Left ventricle myocardium inferior (tissue), 1 donor: ENCODE measurements around the gene PELI2. TPM values are rescaled to one million over a fixed set of nuclear protein-coding genes. Genes with fewer than 3 reads are reported as not detected.

Experiments
- DNase-seq: peaks from one replicate; pipeline ENCODE4 v3.0.0-alpha.2; 2020
- H3K27ac ChIP-seq: fragments of 200-600 bp; replicated peaks from 2 replicates; pipeline ENCODE4 v1.8.0; 2021
- H3K27me3 ChIP-seq: fragments of 200-600 bp; 2 replicates; pipeline ENCODE4 v1.8.0; 2021; ENCODE audit warnings: low read depth
- H3K36me3 ChIP-seq: fragments of 200-600 bp; 2 replicates; pipeline ENCODE4 v1.8.0; 2021
- H3K4me1 ChIP-seq: fragments of 200-600 bp; 2 replicates; pipeline ENCODE4 v1.8.0; 2021
- H3K4me3 ChIP-seq: fragments of 200-600 bp; 2 replicates; pipeline ENCODE4 v1.8.0; 2021; ENCODE audit warnings: mild to moderate bottlenecking, moderate library complexity
- H3K9me3 ChIP-seq: fragments of 200-600 bp; replicated peaks from 2 replicates; pipeline ENCODE4 v1.8.0; 2021
- intact Hi-C: fragments of 100-400 bp; cut with micrococcal nuclease; formaldehyde crosslinking; loops from one replicate; pipeline ENCODE4 v1.11.0; 2022
- total RNA-seq: library from RNA; stranded (reverse); fragmentation: NEBNext Ultra II Directional; extraction: Animal tissue kit (Norgen Biotek cat#: 25700); gene quantifications from one replicate; pipeline ENCODE4 v1.2.1, GENCODE V29; 2021
- TF ChIP-seq, protein P1 (sequence below): fragments of 200-600 bp; IDR thresholded peaks from 2 replicates; pipeline ENCODE4 v1.8.0; 2021; ENCODE audit warnings: antibody characterized with exemption, mild to moderate bottlenecking, borderline replicate concordance
- donor health status: DM: no; HTN: yes; CAD: no; lungs with severe emphysema.

Gene PELI2
- total RNA-seq, 1 donor from 2014 or later, result 2.0 TPM

DNA sequence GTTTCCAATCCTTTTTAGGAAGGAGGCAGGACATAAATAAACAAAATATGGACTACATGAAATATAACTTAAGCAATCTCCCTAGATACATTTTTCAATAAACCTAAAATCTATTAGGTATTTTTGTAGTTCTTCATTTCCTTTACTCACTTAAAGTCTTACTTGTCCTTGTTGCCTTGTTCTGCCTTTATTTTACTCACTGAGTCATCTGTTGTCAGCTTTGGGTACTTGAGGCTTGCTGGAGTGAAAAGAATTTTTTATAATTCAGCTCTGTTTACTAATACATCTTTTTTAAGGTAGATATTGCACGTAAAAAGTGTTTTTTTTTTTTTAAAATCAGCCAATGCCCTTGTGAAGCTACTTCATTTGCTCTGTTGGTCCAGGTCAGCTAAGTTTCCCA is 216.2 kb downstream of the PELI2 start:
- H3K9me3 ChIP-seq, result no peaks in the 10 kb centered on the region
- no peak for DNase-seq
- peaks cover 12% of the 10 kb centered on the region for H3K4me1 ChIP-seq
- TF ChIP-seq, protein P1, sequence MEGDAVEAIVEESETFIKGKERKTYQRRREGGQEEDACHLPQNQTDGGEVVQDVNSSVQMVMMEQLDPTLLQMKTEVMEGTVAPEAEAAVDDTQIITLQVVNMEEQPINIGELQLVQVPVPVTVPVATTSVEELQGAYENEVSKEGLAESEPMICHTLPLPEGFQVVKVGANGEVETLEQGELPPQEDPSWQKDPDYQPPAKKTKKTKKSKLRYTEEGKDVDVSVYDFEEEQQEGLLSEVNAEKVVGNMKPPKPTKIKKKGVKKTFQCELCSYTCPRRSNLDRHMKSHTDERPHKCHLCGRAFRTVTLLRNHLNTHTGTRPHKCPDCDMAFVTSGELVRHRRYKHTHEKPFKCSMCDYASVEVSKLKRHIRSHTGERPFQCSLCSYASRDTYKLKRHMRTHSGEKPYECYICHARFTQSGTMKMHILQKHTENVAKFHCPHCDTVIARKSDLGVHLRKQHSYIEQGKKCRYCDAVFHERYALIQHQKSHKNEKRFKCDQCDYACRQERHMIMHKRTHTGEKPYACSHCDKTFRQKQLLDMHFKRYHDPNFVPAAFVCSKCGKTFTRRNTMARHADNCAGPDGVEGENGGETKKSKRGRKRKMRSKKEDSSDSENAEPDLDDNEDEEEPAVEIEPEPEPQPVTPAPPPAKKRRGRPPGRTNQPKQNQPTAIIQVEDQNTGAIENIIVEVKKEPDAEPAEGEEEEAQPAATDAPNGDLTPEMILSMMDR, result no peak
- H3K27ac ChIP-seq, result no peak overlapping the region
- no peaks in the 10 kb centered on the region for H3K36me3 ChIP-seq
- no peaks in the 10 kb centered on the region for H3K27me3 ChIP-seq
- intact Hi-C loops, result no loop called here
- H3K4me3 ChIP-seq, result no peak overlapping the region

DNA sequence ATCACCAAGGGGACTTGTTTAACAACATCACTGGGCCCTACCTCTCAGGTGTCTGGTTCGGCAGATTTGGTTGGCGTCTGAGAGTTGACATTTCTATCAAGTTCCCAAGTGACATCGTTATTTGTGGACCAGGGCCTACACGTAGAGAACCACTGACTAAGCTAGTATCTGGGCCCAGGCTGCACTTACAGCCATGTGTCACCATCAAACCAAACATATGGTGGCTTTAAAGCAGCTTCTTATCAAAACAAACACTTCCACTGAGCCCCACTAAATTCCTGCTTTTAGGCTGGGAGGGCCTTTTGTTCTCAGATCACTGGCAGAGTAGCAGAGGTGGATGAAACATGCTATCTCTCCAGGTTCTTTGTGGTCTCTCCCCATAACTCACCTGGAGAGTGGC is 220.5 kb downstream of the PELI2 start:
- intact Hi-C loops, result no loop called here
- no peak overlapping the region for H3K27ac ChIP-seq
- H3K9me3 ChIP-seq, result no peaks in the 10 kb centered on the region
- no peak overlapping the region for H3K4me3 ChIP-seq
- no peak for DNase-seq
- H3K4me1 ChIP-seq, result peaks cover 30% of the 10 kb centered on the region
- no peaks in the 10 kb centered on the region for H3K27me3 ChIP-seq
- TF ChIP-seq, protein P1, result no peak
- no peaks in the 10 kb centered on the region for H3K36me3 ChIP-seq

DNA sequence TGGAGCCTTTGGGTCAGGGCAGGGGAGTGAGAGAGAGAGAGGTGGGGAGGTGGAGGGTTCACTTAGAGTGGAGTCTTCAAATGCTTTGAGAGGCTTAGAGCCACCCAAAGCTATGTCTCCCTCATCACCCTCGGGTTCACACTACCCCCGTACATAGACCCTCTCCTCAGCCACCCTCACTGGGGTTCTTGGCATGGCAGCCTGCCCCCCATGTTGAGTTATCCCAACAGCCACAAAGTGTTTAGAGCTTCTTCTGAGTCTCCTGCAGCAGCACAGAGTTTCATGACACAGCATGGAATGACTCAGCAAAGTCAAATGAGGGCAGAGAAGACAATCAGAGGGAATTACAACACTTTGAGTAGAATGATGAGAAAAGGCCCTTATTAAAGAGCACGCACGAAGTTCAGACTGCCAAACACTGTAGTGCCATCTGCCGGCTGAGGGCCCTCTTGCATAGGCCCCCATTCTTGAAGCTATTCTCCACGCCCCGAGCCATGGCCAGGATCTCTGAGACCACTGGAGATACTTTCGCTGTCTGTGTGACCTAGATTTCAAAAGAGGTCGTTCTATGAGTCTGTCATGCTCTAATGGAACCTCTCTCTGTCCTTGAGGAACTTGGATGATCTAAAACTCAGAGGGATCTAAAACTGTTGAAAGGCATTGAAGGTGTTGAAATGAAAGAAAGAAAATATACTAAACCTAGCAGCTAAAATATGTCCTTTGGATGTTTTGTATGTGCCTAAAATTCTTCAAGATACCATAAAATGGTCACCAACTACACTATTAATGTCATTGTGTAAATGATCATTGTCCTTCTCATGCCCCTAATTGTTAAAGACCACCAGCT is 221.9 kb downstream of the PELI2 start:
- H3K9me3 ChIP-seq, result no peaks in the 10 kb centered on the region
- H3K4me1 ChIP-seq, result peaks cover 25% of the 10 kb centered on the region
- TF ChIP-seq, protein P1, result peak; percentile 88
- H3K36me3 ChIP-seq, result no peaks in the 10 kb centered on the region
- H3K27me3 ChIP-seq, result no peaks in the 10 kb centered on the region
- intact Hi-C loops, result no loop called here
- no peak overlapping the region for H3K27ac ChIP-seq
- peak; percentile 74 for DNase-seq
- H3K4me3 ChIP-seq, result no peak overlapping the region

DNA sequence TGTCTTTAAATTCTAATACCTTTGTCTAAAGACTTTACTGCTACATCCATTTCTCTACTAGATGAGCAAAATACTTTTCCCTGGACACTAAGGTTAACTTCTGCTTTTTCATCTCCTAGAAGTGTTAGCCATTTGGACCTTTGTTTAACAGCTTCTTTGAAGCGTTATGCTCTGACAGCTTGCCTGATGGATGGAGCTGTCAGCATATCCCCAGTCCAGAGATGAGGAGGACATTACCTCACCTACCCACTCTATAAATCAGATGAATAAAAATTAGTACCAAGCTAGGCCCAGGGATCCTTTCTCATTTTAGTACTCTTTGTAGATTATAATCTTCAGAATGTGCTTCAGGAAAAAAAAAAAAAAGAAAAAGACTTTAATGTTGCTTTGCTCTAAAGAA is 222.7 kb downstream of the PELI2 start:
- peaks cover 25% of the 10 kb centered on the region for H3K4me1 ChIP-seq
- intact Hi-C loops, result no loop called here
- H3K27ac ChIP-seq, result no peak overlapping the region
- TF ChIP-seq, protein P1, result no peak
- no peak overlapping the region for H3K4me3 ChIP-seq
- no peaks in the 10 kb centered on the region for H3K9me3 ChIP-seq
- H3K36me3 ChIP-seq, result no peaks in the 10 kb centered on the region
- DNase-seq, result no peak
- H3K27me3 ChIP-seq, result no peaks in the 10 kb centered on the region

DNA sequence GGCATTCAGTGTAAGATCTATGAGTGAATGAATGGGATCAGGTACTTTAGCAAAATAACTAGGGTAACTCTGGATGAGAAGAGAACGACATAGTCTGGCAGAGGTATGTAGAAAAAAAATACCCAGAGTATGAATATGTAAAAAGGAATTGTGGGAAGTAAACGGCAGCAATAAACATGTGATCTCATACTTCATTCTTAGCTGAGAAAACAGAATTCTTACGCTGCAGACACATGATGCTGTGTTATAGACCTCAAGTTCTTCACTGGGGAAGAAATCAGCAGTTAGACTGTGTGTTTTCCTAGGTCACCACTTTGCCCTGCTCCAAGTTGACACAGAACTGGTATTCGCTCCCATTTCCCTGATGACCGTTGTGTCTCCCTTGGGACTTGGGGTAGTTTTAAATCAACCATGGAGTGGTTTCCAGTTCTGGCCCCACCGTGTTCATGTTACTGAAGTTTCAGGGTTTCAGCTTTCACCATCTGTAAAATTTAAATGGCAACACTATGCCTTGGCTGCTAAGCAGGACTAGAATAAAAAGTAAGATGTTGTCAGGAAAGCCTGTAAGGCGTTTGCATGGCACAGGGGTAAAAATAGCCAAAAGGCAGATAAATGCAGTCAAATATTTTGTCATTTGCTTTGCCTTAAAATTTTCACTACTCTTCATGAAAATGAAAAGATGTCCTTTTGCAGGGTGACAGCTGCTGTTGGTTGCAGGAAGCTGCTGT is 223.7 kb downstream of the PELI2 start:
- Histone ChIP-seq H3K4me1 (peaks cover 25% of the 10 kb centered on the region), H3K27ac (peak overlapping the region; percentile 65), H3K27me3 (no peaks in the 10 kb centered on the region), H3K36me3 (no peaks in the 10 kb centered on the region), H3K4me3 (no peak overlapping the region), H3K9me3 (no peaks in the 10 kb centered on the region)
- intact Hi-C loops, result no loop called here
- TF ChIP-seq, protein P1, result no peak
- no peak for DNase-seq
